Panc1 (cell line): Measurements from ENCODE around the gene RARRES2.

ENCODE experiments used
- SIN3A ChIP-seq: IDR thresholded peaks from 2 replicates; pipeline ENCODE4 v1.6.1; 2012; ENCODE audit warnings: low read depth, mild to moderate bottlenecking, low read length, moderate library complexity, borderline replicate concordance; ENCODE audit not compliant: insufficient read depth
- TF ChIP-seq, protein P1 (sequence below): fragments of 450-650 bp; IDR thresholded peaks from 2 replicates; pipeline ENCODE4 v1.5.1; 2017; ENCODE audit warnings: mild to moderate bottlenecking
- TF ChIP-seq, protein P2 (sequence below), 2 experiments: IDR thresholded peaks; 2 replicates each; pipeline ENCODE4 v1.6.1; 2011 to 2012; ENCODE audit warnings: low read depth in 2 of 2, control low read depth in 1 of 2, low read length in 1 of 2, mild to moderate bottlenecking in 1 of 2, moderate library complexity in 1 of 2; ENCODE audit not compliant: insufficient read depth in 1 of 2

DNA sequence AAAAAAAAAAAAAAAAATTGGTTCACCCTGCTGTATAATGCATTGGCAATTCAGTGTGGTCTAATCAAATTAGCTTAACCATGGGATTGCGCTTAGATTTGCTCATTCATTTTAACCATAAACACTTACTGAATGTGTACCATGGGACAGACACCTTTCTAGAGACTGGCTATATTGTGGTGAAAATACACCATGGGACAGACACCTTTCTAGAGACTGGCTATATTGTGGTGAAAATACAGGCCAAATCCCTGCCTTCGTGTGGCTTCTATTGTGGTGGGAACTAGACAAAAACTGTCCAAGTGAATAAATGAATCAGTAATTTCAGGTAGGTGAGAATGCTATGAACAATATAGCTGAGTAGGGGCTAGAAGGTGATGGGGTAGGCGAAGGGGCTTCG lies 17.0 kb upstream of the RARRES2 start:
- TF ChIP-seq, protein P1, sequence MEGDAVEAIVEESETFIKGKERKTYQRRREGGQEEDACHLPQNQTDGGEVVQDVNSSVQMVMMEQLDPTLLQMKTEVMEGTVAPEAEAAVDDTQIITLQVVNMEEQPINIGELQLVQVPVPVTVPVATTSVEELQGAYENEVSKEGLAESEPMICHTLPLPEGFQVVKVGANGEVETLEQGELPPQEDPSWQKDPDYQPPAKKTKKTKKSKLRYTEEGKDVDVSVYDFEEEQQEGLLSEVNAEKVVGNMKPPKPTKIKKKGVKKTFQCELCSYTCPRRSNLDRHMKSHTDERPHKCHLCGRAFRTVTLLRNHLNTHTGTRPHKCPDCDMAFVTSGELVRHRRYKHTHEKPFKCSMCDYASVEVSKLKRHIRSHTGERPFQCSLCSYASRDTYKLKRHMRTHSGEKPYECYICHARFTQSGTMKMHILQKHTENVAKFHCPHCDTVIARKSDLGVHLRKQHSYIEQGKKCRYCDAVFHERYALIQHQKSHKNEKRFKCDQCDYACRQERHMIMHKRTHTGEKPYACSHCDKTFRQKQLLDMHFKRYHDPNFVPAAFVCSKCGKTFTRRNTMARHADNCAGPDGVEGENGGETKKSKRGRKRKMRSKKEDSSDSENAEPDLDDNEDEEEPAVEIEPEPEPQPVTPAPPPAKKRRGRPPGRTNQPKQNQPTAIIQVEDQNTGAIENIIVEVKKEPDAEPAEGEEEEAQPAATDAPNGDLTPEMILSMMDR = no peak
- TF ChIP-seq, protein P2, sequence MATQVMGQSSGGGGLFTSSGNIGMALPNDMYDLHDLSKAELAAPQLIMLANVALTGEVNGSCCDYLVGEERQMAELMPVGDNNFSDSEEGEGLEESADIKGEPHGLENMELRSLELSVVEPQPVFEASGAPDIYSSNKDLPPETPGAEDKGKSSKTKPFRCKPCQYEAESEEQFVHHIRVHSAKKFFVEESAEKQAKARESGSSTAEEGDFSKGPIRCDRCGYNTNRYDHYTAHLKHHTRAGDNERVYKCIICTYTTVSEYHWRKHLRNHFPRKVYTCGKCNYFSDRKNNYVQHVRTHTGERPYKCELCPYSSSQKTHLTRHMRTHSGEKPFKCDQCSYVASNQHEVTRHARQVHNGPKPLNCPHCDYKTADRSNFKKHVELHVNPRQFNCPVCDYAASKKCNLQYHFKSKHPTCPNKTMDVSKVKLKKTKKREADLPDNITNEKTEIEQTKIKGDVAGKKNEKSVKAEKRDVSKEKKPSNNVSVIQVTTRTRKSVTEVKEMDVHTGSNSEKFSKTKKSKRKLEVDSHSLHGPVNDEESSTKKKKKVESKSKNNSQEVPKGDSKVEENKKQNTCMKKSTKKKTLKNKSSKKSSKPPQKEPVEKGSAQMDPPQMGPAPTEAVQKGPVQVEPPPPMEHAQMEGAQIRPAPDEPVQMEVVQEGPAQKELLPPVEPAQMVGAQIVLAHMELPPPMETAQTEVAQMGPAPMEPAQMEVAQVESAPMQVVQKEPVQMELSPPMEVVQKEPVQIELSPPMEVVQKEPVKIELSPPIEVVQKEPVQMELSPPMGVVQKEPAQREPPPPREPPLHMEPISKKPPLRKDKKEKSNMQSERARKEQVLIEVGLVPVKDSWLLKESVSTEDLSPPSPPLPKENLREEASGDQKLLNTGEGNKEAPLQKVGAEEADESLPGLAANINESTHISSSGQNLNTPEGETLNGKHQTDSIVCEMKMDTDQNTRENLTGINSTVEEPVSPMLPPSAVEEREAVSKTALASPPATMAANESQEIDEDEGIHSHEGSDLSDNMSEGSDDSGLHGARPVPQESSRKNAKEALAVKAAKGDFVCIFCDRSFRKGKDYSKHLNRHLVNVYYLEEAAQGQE (IDR thresholded peaks at IDR 0.05; ENCODE audit: insufficient read depth in 1 of 2, low read depth in 2 of 2, low read length in 1 of 2) = no peak
- TF ChIP-seq SIN3A = no peak
